B cell (primary cell): Measurements from ENCODE around the gene RAD51B. TPM values are rescaled to one million over a fixed set of nuclear protein-coding genes. Genes with fewer than 3 reads are reported as not detected.

Experiments used
- ATAC-seq: fragments of 200-7000 bp; cut with Tn5 transposase; one replicate; pipeline ENCODE4 v1.10.0; 2021; ENCODE audit warnings: low read depth, mild to moderate bottlenecking, moderate number of reproducible peaks, moderate library complexity
- CTCF ChIA-PET: fragments of 350-600 bp; sonication (Branson Sonifier 250); formaldehyde crosslinking; loops from one replicate; lab custom pipeline; 2021; ENCODE audit warnings: antibody characterized with exemption, inconsistent platforms; lab: Charles Lee
- POLR2A ChIA-PET: fragments of 350-600 bp; sonication (Branson Sonifier 250); formaldehyde crosslinking; loops from one replicate; lab custom pipeline; 2021; ENCODE audit warnings: antibody characterized with exemption; lab: Charles Lee
- DNase-seq: peaks from one replicate; pipeline ENCODE4 v3.0.0; 2013
- H2AFZ ChIP-seq: 2 replicates; pipeline ENCODE4 v1.6.1; 2012; ENCODE audit warnings: mild to moderate bottlenecking, low read depth, low read length; ENCODE audit not compliant: insufficient read depth, poor library complexity, severe bottlenecking
- H3K27ac ChIP-seq, 2 donors: 1 replicate in 1 of 2; 2 replicates in 1 of 2; pipeline ENCODE4 v1.5.1; 2012 to 2013; ENCODE audit warnings: low read length in 2 of 2, mild to moderate bottlenecking in 2 of 2, moderate library complexity in 1 of 2
- H3K27me3 ChIP-seq, 4 experiments: fragments of 200-600 bp in 1 of 4; sonication (generic) in 1 of 4; replicated peaks in 1 of 4; 1 replicate in 2 of 4; 2 replicates in 2 of 4; pipeline versions ENCODE4 v1.6.1 to v1.7.0; 2013 to 2016; ENCODE audit warnings: low read length in 3 of 4, mild to moderate bottlenecking in 2 of 4, mixed read lengths in 1 of 4, moderate library complexity in 1 of 4; ENCODE audit not compliant: insufficient read depth in 4 of 4, control insufficient read depth in 3 of 4; ENCODE audit errors: control extremely low read depth in 1 of 4
- H3K36me3 ChIP-seq, 2 experiments: replicated peaks in 1 of 2; 1 replicate in 1 of 2; 2 replicates in 1 of 2; pipeline versions ENCODE4 v1.6.1 to v1.7.1; 2013; ENCODE audit warnings: low read length in 1 of 2; ENCODE audit not compliant: insufficient read depth in 2 of 2, control insufficient read depth in 1 of 2; ENCODE audit errors: control extremely low read depth in 1 of 2, extremely low read depth in 1 of 2
- H3K4me1 ChIP-seq, 2 donors: fragments of 200-600 bp in 1 of 2; sonication (generic) in 1 of 2; 1 replicate in 1 of 2; 2 replicates in 1 of 2; pipeline versions ENCODE4 v1.5.1 to v1.6.1; 2013 to 2017; ENCODE audit warnings: low read length in 2 of 2; ENCODE audit not compliant: control insufficient read depth in 2 of 2, insufficient read depth in 2 of 2
- H3K4me2 ChIP-seq: replicated peaks from 2 replicates; pipeline ENCODE3; 2012; ENCODE audit warnings: mild to moderate bottlenecking, low read depth, low read length; ENCODE audit not compliant: poor library complexity, severe bottlenecking
- H3K4me3 ChIP-seq, 5 experiments: fragments of 200-600 bp in 1 of 5; sonication (generic) in 1 of 5; 1 replicate in 3 of 5; 2 replicates in 2 of 5; pipeline versions ENCODE4 v1.5.1 to v1.7.0; 2011 to 2016; ENCODE audit warnings: low read length in 4 of 5, mild to moderate bottlenecking in 4 of 5, low read depth in 2 of 5, control low read depth in 1 of 5, moderate library complexity in 1 of 5; ENCODE audit not compliant: insufficient read depth in 1 of 5; ENCODE audit errors: control extremely low read depth in 1 of 5, extremely low read depth in 1 of 5
- H3K79me2 ChIP-seq: fragments of 200-600 bp; sonication (generic); one replicate; pipeline ENCODE4 v1.6.0; 2016; ENCODE audit warnings: low read length; ENCODE audit not compliant: control insufficient read depth, insufficient read depth
- H3K9ac ChIP-seq: fragments of 200-600 bp; sonication (generic); 2 replicates; pipeline ENCODE4 v1.6.1; 2017; ENCODE audit warnings: mild to moderate bottlenecking, low read length, moderate library complexity
- H3K9me3 ChIP-seq, 3 donors: one replicate each; pipeline versions ENCODE4 v1.6.1 to v1.7.1; 2013; ENCODE audit warnings: low read length in 2 of 3; ENCODE audit not compliant: control insufficient read depth in 2 of 3, insufficient read depth in 1 of 3; ENCODE audit errors: control extremely low read depth in 1 of 3
- H4K20me1 ChIP-seq: 2 replicates; pipeline ENCODE4 v1.6.0; 2012; ENCODE audit warnings: mild to moderate bottlenecking, low read length; ENCODE audit not compliant: insufficient read depth, control insufficient read depth, poor library complexity, severe bottlenecking
- H3K27ac Mint-ChIP-seq: one replicate; pipeline ENCODE4 v1.8.0; 2021; ENCODE audit warnings: mixed read lengths
- H3K27me3 Mint-ChIP-seq: one replicate; pipeline ENCODE4 v1.8.0; 2021; ENCODE audit warnings: mixed read lengths
- H3K4me1 Mint-ChIP-seq: one replicate; pipeline ENCODE4 v1.8.0; 2021; ENCODE audit warnings: mixed read lengths
- H3K4me3 Mint-ChIP-seq: one replicate; pipeline ENCODE4 v1.8.0; 2021; ENCODE audit warnings: mixed read lengths
- H3K9me3 Mint-ChIP-seq: one replicate; pipeline ENCODE4 v1.8.0; 2022; ENCODE audit warnings: mixed read lengths; ENCODE audit not compliant: insufficient read depth
- CTCF ChIP-seq: fragments of 200-600 bp; IDR thresholded peaks from one replicate; pipeline ENCODE4 v1.8.0; 2022; ENCODE audit warnings: antibody characterized with exemption, mild to moderate bottlenecking
- EZH2 ChIP-seq: IDR thresholded peaks from 2 replicates; pipeline ENCODE4 v1.6.1; 2012; ENCODE audit warnings: borderline replicate concordance, low read depth, mild to moderate bottlenecking, moderate library complexity, low read length; ENCODE audit not compliant: insufficient read depth, poor library complexity, severe bottlenecking
- WGBS: methylation state at CpG from one replicate; pipeline ENCODE4 v1.1.5; 2013; ENCODE audit warnings: missing lambda C conversion rate; ENCODE audit not compliant: insufficient coverage; 5-methylcytosine and 5-hydroxymethylcytosine counted together
- intact Hi-C: fragments of 100-400 bp; cut with micrococcal nuclease; formaldehyde crosslinking; loops from one replicate; pipeline ENCODE4 v1.10.0; 2022
- polyA plus RNA-seq: library from polyadenylated mRNA; depleted of rRNA; stranded (reverse); fragments of >200 nt; gene quantifications from 2 replicates; pipeline ENCODE4 v1.2.3, GENCODE V29; 2012
- total RNA-seq, 2 donors: library from RNA; stranded (reverse); fragments of 120-200 nt in 1 of 2; gene quantifications; 1 replicate in 1 of 2; 2 replicates in 1 of 2; pipeline versions ENCODE4 v1.2.3 to v1.2.4, GENCODE V29; 2013 to 2022

RAD51B gene
- total and polyA plus RNA-seq, 2 donors (not counting 1 experiment from before 2014, with no cell fraction given): 6.5 to 60.6 TPM

- no peak overlapping the region for H3K9ac ChIP-seq
- H3K4me3 ChIP-seq: no peak overlapping the region
- peaks cover 0 to 6% of the 10 kb centered on the region in 2 donors for H3K4me1 ChIP-seq
- no peak for ATAC-seq
- Mint-ChIP-seq H3K9me3 (peaks cover 1% of the 10 kb centered on the region), H3K27ac (no peak overlapping the region), H3K27me3 (no peaks in the 10 kb centered on the region), H3K4me1 (no peaks in the 10 kb centered on the region), H3K4me3 (no peak overlapping the region)
- no peak overlapping the region for H2AFZ ChIP-seq
- no peak overlapping the region for H3K27ac ChIP-seq
- intact Hi-C loops: no loop called here
- no peaks in the 10 kb centered on the region for H3K27me3 ChIP-seq
- TF ChIP-seq EZH2 (no peak), CTCF (no peak)
- ChIA-PET POLR2A (interaction anchor here (1.7 kb wide), 1 partner anchor 43 kb away, joined by 3 read pairs; no protein-coding TSS in a partner anchor), CTCF (no interaction called here)
- no peak for DNase-seq
- no peaks in the 10 kb centered on the region for H4K20me1 ChIP-seq
- peaks cover 0 to 10% (median 5%) of the 10 kb centered on the region in 3 donors for H3K9me3 ChIP-seq
- H3K36me3 ChIP-seq: no peaks in the 10 kb centered on the region
- H3K79me2 ChIP-seq: no peaks in the 10 kb centered on the region
- WGBS: 100% methylated on average over 5 of the region's 10 CpGs
- no peak overlapping the region for H3K4me2 ChIP-seq
Observed at GRCh38 chr14:68639758-68640574, 820.4 kb downstream of the RAD51B start.

GRCh38 chr14:68643673-68644072, 824.1 kb downstream of the RAD51B start:
- no peaks in the 10 kb centered on the region for H4K20me1 ChIP-seq
- no peaks in the 10 kb centered on the region for H3K79me2 ChIP-seq
- no peak for ATAC-seq
- H3K36me3 ChIP-seq: no peaks in the 10 kb centered on the region
- WGBS: 100% methylated on average over 2 of the region's 2 CpGs
- peaks cover 0 to 2% of the 10 kb centered on the region in 2 donors for H3K4me1 ChIP-seq
- peaks cover 0 to 10% (median 7%) of the 10 kb centered on the region in 3 donors for H3K9me3 ChIP-seq
- H3K27me3 ChIP-seq: no peaks in the 10 kb centered on the region
- H3K4me2 ChIP-seq: no peak overlapping the region
- intact Hi-C loops: no loop called here
- Mint-ChIP-seq H3K4me1 (no peaks in the 10 kb centered on the region), H3K27me3 (no peaks in the 10 kb centered on the region), H3K4me3 (no peak overlapping the region), H3K27ac (no peak overlapping the region), H3K9me3 (peaks cover 3% of the 10 kb centered on the region)
- no peak overlapping the region for H2AFZ ChIP-seq
- H3K27ac ChIP-seq: no peak overlapping the region
- no peak overlapping the region for H3K9ac ChIP-seq
- no peak for DNase-seq
- POLR2A ChIA-PET: no interaction called here
- TF ChIP-seq EZH2: no peak
- no peak for TF ChIP-seq CTCF
- CTCF ChIA-PET: interaction anchor here (1.1 kb wide), 1 partner anchor 13 kb away, joined by 3 read pairs; no protein-coding TSS in a partner anchor
- no peak overlapping the region for H3K4me3 ChIP-seq
